ENCODE data around the gene AFAP1. TPM values are rescaled to one million over a fixed set of nuclear protein-coding genes. Genes with fewer than 3 reads are reported as not detected.

The AFAP1 gene
- total RNA-seq, 1 experiment from 2014 or later = 23.6 TPM

- peak overlapping the region; percentile 28 for H3K27ac Mint-ChIP-seq
- POLR2A ChIA-PET = interaction anchor here (0.7 kb wide), 1 partner anchor 111 kb away, joined by 5 read pairs; the partner anchor contains the start of gene AFAP1
- peaks cover 54% of the 10 kb centered on the region for H3K4me1 Mint-ChIP-seq
- H3K4me3 Mint-ChIP-seq = no peak overlapping the region; the same call in 1 of the 2 replicates
- DNase-seq (ENCODE audit: low spot score) = no peak
- H3K27me3 Mint-ChIP-seq (ENCODE audit: low read depth) = no peaks in the 10 kb centered on the region
- no peak for TF ChIP-seq USF2 (CRISPR knock-in tag; IDR thresholded peaks at IDR 0.05)
- TF ChIP-seq ARID4B (CRISPR knock-in tag; IDR thresholded peaks at IDR 0.05; ENCODE audit: borderline replicate concordance) = no peak
- no peak for TF ChIP-seq STAT6 (CRISPR knock-in tag; conservative IDR thresholded peaks at IDR 0.05; ENCODE audit: low read depth)
- no peak for TF ChIP-seq ZNF138 (CRISPR knock-in tag; conservative IDR thresholded peaks at IDR 0.05)
- TF ChIP-seq FOXP1 (CRISPR knock-in tag; IDR thresholded peaks at IDR 0.05; ENCODE audit: borderline replicate concordance) = no peak
- TF ChIP-seq CTCF (IDR thresholded peaks at IDR 0.05) = no peak
- TF ChIP-seq OVOL2 (CRISPR knock-in tag; IDR thresholded peaks at IDR 0.05; ENCODE audit: borderline replicate concordance) = no peak
- TF ChIP-seq ZNF121 (CRISPR knock-in tag; IDR thresholded peaks at IDR 0.05) = no peak
- TF ChIP-seq ATF1 (CRISPR knock-in tag; IDR thresholded peaks at IDR 0.05) = no peak
- no peak for TF ChIP-seq ATF2 (CRISPR knock-in tag; IDR thresholded peaks at IDR 0.05; ENCODE audit: borderline replicate concordance, low read depth)
- no peak for TF ChIP-seq ZNF317 (CRISPR knock-in tag; IDR thresholded peaks at IDR 0.05; ENCODE audit: borderline replicate concordance, low read depth)
- no peak for TF ChIP-seq IRF1 (CRISPR knock-in tag; IDR thresholded peaks at IDR 0.05)
- TF ChIP-seq AFF4 (CRISPR knock-in tag; IDR thresholded peaks at IDR 0.05; ENCODE audit: borderline replicate concordance) = no peak
- TF ChIP-seq ZSCAN18 (CRISPR knock-in tag; IDR thresholded peaks at IDR 0.05) = no peak
- TF ChIP-seq NFATC4 (CRISPR knock-in tag; IDR thresholded peaks at IDR 0.05) = no peak
- TF ChIP-seq ERG (CRISPR knock-in tag; IDR thresholded peaks at IDR 0.05) = no peak
- ATAC-seq = peak; percentile 66; the same call in 1 of the 2 replicates
- H3K9me3 Mint-ChIP-seq = peaks cover 7% of the 10 kb centered on the region
- peaks cover 31% of the 10 kb centered on the region for H3K36me3 Mint-ChIP-seq
- CTCF ChIA-PET = interaction anchor here (1.4 to 3.7 kb wide), 2 partner anchors 16 to 25 kb away, joined by 5 to 34 read pairs; no protein-coding TSS in a partner anchor
Measured at GRCh38 chr4:7828011-7828720, 111.5 kb downstream of the AFAP1 start.
